Esophagus squamous epithelium (tissue), 4 donors: ENCODE measurements around the gene ADA.

ENCODE experiments used
- POLR2A ChIP-seq, 4 donors: fragments of 450-650 bp; IDR thresholded peaks; one replicate each; pipeline ENCODE4 v1.6.1; 2017; ENCODE audit warnings: antibody characterized with exemption in 4 of 4, mild to moderate bottlenecking in 4 of 4, moderate library complexity in 3 of 4
- TF ChIP-seq, protein P1 (sequence below), 6 experiments: fragments of 450-650 bp in 4 of 6; fragments of 200-600 bp in 2 of 6; sonication (generic) in 2 of 6; IDR thresholded peaks; one replicate each; pipeline ENCODE4 v1.5.1; 2016 to 2019; ENCODE audit warnings: antibody characterized with exemption in 6 of 6, mild to moderate bottlenecking in 4 of 6, moderate library complexity in 4 of 6

DNA sequence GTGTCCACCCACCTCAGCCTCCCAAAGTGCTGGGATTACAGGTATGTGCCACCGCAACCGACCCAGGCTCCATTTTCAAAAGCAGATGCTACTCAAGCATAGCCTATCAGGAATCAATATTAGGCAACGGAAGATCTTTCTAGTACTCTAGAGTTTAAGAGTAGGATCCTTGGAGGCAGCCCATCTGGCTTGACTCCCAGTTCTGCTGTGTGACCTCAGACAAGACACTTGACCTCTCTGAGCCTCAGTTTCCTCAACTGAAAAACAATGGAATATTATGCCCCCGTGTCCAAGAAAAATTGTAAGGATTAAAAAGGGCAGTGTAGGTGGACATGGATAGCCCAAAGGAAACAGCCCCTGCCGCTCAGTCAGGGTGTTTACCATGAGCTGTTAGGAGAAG, 14.5 kb downstream of the ADA start:
- TF ChIP-seq, protein P1, sequence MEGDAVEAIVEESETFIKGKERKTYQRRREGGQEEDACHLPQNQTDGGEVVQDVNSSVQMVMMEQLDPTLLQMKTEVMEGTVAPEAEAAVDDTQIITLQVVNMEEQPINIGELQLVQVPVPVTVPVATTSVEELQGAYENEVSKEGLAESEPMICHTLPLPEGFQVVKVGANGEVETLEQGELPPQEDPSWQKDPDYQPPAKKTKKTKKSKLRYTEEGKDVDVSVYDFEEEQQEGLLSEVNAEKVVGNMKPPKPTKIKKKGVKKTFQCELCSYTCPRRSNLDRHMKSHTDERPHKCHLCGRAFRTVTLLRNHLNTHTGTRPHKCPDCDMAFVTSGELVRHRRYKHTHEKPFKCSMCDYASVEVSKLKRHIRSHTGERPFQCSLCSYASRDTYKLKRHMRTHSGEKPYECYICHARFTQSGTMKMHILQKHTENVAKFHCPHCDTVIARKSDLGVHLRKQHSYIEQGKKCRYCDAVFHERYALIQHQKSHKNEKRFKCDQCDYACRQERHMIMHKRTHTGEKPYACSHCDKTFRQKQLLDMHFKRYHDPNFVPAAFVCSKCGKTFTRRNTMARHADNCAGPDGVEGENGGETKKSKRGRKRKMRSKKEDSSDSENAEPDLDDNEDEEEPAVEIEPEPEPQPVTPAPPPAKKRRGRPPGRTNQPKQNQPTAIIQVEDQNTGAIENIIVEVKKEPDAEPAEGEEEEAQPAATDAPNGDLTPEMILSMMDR (IDR thresholded peaks at IDR 0.05): no peak
- no peak for TF ChIP-seq POLR2A (IDR thresholded peaks at IDR 0.05)
